HG03108 (cell line): ENCODE data around the gene CATSPERE.

Experiments
- ATAC-seq: cut with Tn5 transposase; IDR thresholded peaks from one replicate; pipeline ENCODE4 v1.9.1; 2021; ENCODE audit warnings: moderate library complexity; ENCODE audit not compliant: unreplicated experiment

Gene CATSPERE

GRCh38 chr1:244614879-244615278 lies 153.8 kb downstream of the CATSPERE start:
- no peak for ATAC-seq

- ATAC-seq = no peak
Observed at GRCh38 chr1:244615301-244615700, 154.2 kb downstream of the CATSPERE start.

- ATAC-seq = no peak
Observed at GRCh38 chr1:244626709-244627108, 165.6 kb downstream of the CATSPERE start.

- ATAC-seq = no peak
Observed at GRCh38 chr1:244628789-244629188, 167.7 kb downstream of the CATSPERE start.

GRCh38 chr1:244633140-244633539 lies 172.1 kb downstream of the CATSPERE start:
- ATAC-seq = no peak

- no peak for ATAC-seq
Observed at GRCh38 chr1:244634546-244634945, 173.5 kb downstream of the CATSPERE start.

GRCh38 chr1:244636488-244637259 lies 175.6 kb downstream of the CATSPERE start:
- ATAC-seq = no peak

- no peak for ATAC-seq
Observed at GRCh38 chr1:244639561-244639960, 178.5 kb downstream of the CATSPERE start.

- no peak for ATAC-seq
Observed at GRCh38 chr1:244640917-244641316, 179.8 kb downstream of the CATSPERE start.

GRCh38 chr1:244642526-244642925 lies 181.5 kb downstream of the CATSPERE start:
- no peak for ATAC-seq

- no peak for ATAC-seq
Observed at GRCh38 chr1:244642988-244643387, 181.9 kb downstream of the CATSPERE start.

- ATAC-seq = no peak
Observed at GRCh38 chr1:244645414-244645813, 184.3 kb downstream of the CATSPERE start.

GRCh38 chr1:244645890-244646289 lies 184.8 kb downstream of the CATSPERE start:
- ATAC-seq = no peak

- ATAC-seq = no peak
Observed at GRCh38 chr1:244647819-244648218, 186.7 kb downstream of the CATSPERE start.

GRCh38 chr1:244651956-244652622 lies 191.0 kb downstream of the CATSPERE start:
- ATAC-seq = no peak

- peak; percentile 93 for ATAC-seq
Observed at GRCh38 chr1:244652623-244653438, 191.8 kb downstream of the CATSPERE start, which contains the start of gene DESI2. Gene DESI2 (plus strand): TSS chr1:244653126. CDS start chr1:244653314, 188 bp downstream.

- ATAC-seq = no peak
Observed at GRCh38 chr1:244653439-244654107, 192.5 kb downstream of the CATSPERE start.

GRCh38 chr1:244654108-244655038 lies 193.3 kb downstream of the CATSPERE start:
- no peak for ATAC-seq

- no peak for ATAC-seq
Observed at GRCh38 chr1:244655186-244655585, 194.1 kb downstream of the CATSPERE start.

- no peak for ATAC-seq
Observed at GRCh38 chr1:244657421-244657820, 196.3 kb downstream of the CATSPERE start.
